Activated CD4-positive, alpha-beta T cell treated with anti-CD3 and anti-CD28 coated beads for 36 hours (primary cell): Measurements from ENCODE around the gene CD2AP. TPM values are rescaled to one million over a fixed set of nuclear protein-coding genes. Genes with fewer than 3 reads are reported as not detected.

Experiments used
- ATAC-seq: fragments of 200-7000 bp; cut with Tn5 transposase; one replicate; pipeline ENCODE4 v1.10.0; 2021; ENCODE audit warnings: mild to moderate bottlenecking, moderate library complexity
- CTCF ChIA-PET: fragments of 350-600 bp; sonication (Branson Sonifier 250); formaldehyde crosslinking; loops from one replicate; lab custom pipeline; 2021; ENCODE audit warnings: antibody characterized with exemption; lab: Charles Lee
- POLR2A ChIA-PET: fragments of 350-600 bp; sonication (Branson Sonifier 250); formaldehyde crosslinking; loops from one replicate; lab custom pipeline; 2021; ENCODE audit warnings: antibody characterized with exemption, inconsistent platforms; lab: Charles Lee
- DNase-seq: peaks from one replicate; pipeline ENCODE4 v3.0.0-alpha.2; 2020
- H3K27ac Mint-ChIP-seq: one replicate; pipeline ENCODE4 v1.8.0; 2021; ENCODE audit warnings: mixed read lengths
- H3K27me3 Mint-ChIP-seq: one replicate; pipeline ENCODE4 v1.8.0; 2021; ENCODE audit warnings: mixed read lengths
- H3K36me3 Mint-ChIP-seq: one replicate; pipeline ENCODE4 v1.8.0; 2021; ENCODE audit warnings: low read depth, mixed read lengths
- H3K4me1 Mint-ChIP-seq: one replicate; pipeline ENCODE4 v1.8.0; 2021; ENCODE audit warnings: mixed read lengths
- H3K4me3 Mint-ChIP-seq: one replicate; pipeline ENCODE4 v1.8.0; 2021; ENCODE audit warnings: mild to moderate bottlenecking, moderate library complexity, mixed read lengths
- H3K9me3 Mint-ChIP-seq: one replicate; pipeline ENCODE4 v1.8.0; 2021; ENCODE audit warnings: low read depth, mixed read lengths
- intact Hi-C, 2 experiments: fragments of 100-400 bp; cut with DNase I in 1 of 2; cut with micrococcal nuclease in 1 of 2; formaldehyde crosslinking; loops; one replicate each; pipeline versions ENCODE4 v1.14.2 to v1.15.1; 2022 to 2024; cut with DNase I, micrococcal nuclease
- total RNA-seq, 2 experiments: library from RNA; stranded (reverse); gene quantifications; one replicate each; pipeline ENCODE4 v1.2.3, GENCODE V29; 2021

Gene CD2AP
- total RNA-seq, 2 experiments from 2014 or later = 28.4 to 29.3 TPM

- no peak for DNase-seq
- no peaks in the 10 kb centered on the region for H3K4me1 Mint-ChIP-seq
- H3K27ac Mint-ChIP-seq = no peak overlapping the region
- POLR2A ChIA-PET = no interaction called here
- H3K36me3 Mint-ChIP-seq = peaks cover 20% of the 10 kb centered on the region
- no peaks in the 10 kb centered on the region for H3K9me3 Mint-ChIP-seq
- ATAC-seq = no peak
- CTCF ChIA-PET = no interaction called here
- no peak overlapping the region for H3K4me3 Mint-ChIP-seq
- intact Hi-C loops = no loop called here
- H3K27me3 Mint-ChIP-seq = no peaks in the 10 kb centered on the region
These were observed 126.4 kb downstream of the CD2AP start for GRCh38 chr6:47603995-47604394.

- ATAC-seq (no peak), DNase-seq (no peak)
- ChIA-PET CTCF (no interaction called here), POLR2A (no interaction called here)
- intact Hi-C loops = no loop called here
- no peaks in the 10 kb centered on the region for H3K27me3 Mint-ChIP-seq
- H3K27ac Mint-ChIP-seq = no peak overlapping the region
- H3K4me1 Mint-ChIP-seq = no peaks in the 10 kb centered on the region
- H3K9me3 Mint-ChIP-seq = no peaks in the 10 kb centered on the region
- no peak overlapping the region for H3K4me3 Mint-ChIP-seq
- H3K36me3 Mint-ChIP-seq = peaks cover 46% of the 10 kb centered on the region
These were observed 144.4 kb downstream of the CD2AP start for GRCh38 chr6:47621838-47622449.

GRCh38 chr6:47626782-47627181 lies 149.2 kb downstream of the CD2AP start:
- no peak for DNase-seq
- intact Hi-C loops = no loop called here
- H3K4me3 Mint-ChIP-seq = no peak overlapping the region
- H3K27me3 Mint-ChIP-seq = no peaks in the 10 kb centered on the region
- POLR2A ChIA-PET = no interaction called here
- peaks cover 9% of the 10 kb centered on the region for H3K4me1 Mint-ChIP-seq
- no peak overlapping the region for H3K27ac Mint-ChIP-seq
- no peak for ATAC-seq
- no peaks in the 10 kb centered on the region for H3K9me3 Mint-ChIP-seq
- CTCF ChIA-PET = no interaction called here
- H3K36me3 Mint-ChIP-seq = peaks cover 9% of the 10 kb centered on the region

- intact Hi-C loops = no loop called here
- Mint-ChIP-seq H3K27me3 (no peaks in the 10 kb centered on the region), H3K4me3 (no peak overlapping the region), H3K9me3 (no peaks in the 10 kb centered on the region), H3K4me1 (peaks cover 11% of the 10 kb centered on the region), H3K36me3 (no peaks in the 10 kb centered on the region), H3K27ac (no peak overlapping the region)
- no peak for ATAC-seq
- ChIA-PET CTCF (interaction anchor here (1.0 to 1.1 kb wide), 2 partner anchors 44 to 152 kb away, joined by 3 to 5 read pairs; no protein-coding TSS in a partner anchor), POLR2A (no interaction called here)
- DNase-seq = no peak
These were observed 151.1 kb downstream of the CD2AP start for GRCh38 chr6:47628448-47629272.

- POLR2A ChIA-PET = no interaction called here
These were observed 152.4 kb downstream of the CD2AP start for GRCh38 chr6:47629954-47630353.

GRCh38 chr6:47630587-47630986 lies 153.0 kb downstream of the CD2AP start:
- Mint-ChIP-seq H3K27me3 (no peaks in the 10 kb centered on the region), H3K9me3 (no peaks in the 10 kb centered on the region), H3K36me3 (no peaks in the 10 kb centered on the region), H3K27ac (no peak overlapping the region), H3K4me1 (peaks cover 11% of the 10 kb centered on the region), H3K4me3 (no peak overlapping the region)
- ATAC-seq (no peak), DNase-seq (no peak)
- ChIA-PET CTCF (interaction anchor here (0.6 to 2.5 kb wide), 20 partner anchors 13 to 317 kb away, joined by 3 to 83 read pairs (median 5); partner anchors contain the start of gene OPN5), POLR2A (no interaction called here)
- intact Hi-C loops = no loop called here

More at GRCh38 chr6:47629954-47630353, 152.4 kb downstream of the CD2AP start:
- CTCF ChIA-PET = interaction anchor here (0.6 to 2.5 kb wide), 8 partner anchors 15 to 157 kb away, joined by 3 to 83 read pairs (median 6); partner anchors contain the start of gene OPN5
- Mint-ChIP-seq H3K36me3 (no peaks in the 10 kb centered on the region), H3K4me3 (no peak overlapping the region), H3K27me3 (no peaks in the 10 kb centered on the region), H3K27ac (no peak overlapping the region), H3K9me3 (no peaks in the 10 kb centered on the region), H3K4me1 (peaks cover 11% of the 10 kb centered on the region)
- intact Hi-C loops = no loop called here
- ATAC-seq (no peak), DNase-seq (no peak)

GRCh38 chr6:47631269-47631772 lies 153.7 kb downstream of the CD2AP start:
- ChIA-PET POLR2A (no interaction called here), CTCF (interaction anchor here (0.6 to 2.5 kb wide), 37 partner anchors 9 to 361 kb away, joined by 3 to 83 read pairs (median 4); partner anchors contain the start of gene OPN5)
- Mint-ChIP-seq H3K4me3 (no peak overlapping the region), H3K36me3 (no peaks in the 10 kb centered on the region), H3K27ac (no peak overlapping the region), H3K9me3 (no peaks in the 10 kb centered on the region), H3K4me1 (peaks cover 11% of the 10 kb centered on the region), H3K27me3 (no peaks in the 10 kb centered on the region)
- peak; percentile 30 for DNase-seq
- intact Hi-C loops = loop anchor here (1.0 kb wide), 3 partner anchors 103 to 217 kb away; no protein-coding TSS in a partner anchor
- peak; percentile 68 for ATAC-seq

- Mint-ChIP-seq H3K4me3 (no peak overlapping the region), H3K27me3 (no peaks in the 10 kb centered on the region), H3K27ac (peak overlapping the region; percentile 63), H3K4me1 (peaks cover 11% of the 10 kb centered on the region), H3K9me3 (no peaks in the 10 kb centered on the region), H3K36me3 (no peaks in the 10 kb centered on the region)
- intact Hi-C loops = loop anchor here (1.0 kb wide), 3 partner anchors 103 to 217 kb away; no protein-coding TSS in a partner anchor
- DNase-seq (no peak), ATAC-seq (peak; percentile 23)
- ChIA-PET POLR2A (no interaction called here), CTCF (interaction anchor here (0.6 to 2.5 kb wide), 35 partner anchors 9 to 360 kb away, joined by 3 to 83 read pairs (median 4); partner anchors contain the start of gene OPN5)
These were observed 154.2 kb downstream of the CD2AP start for GRCh38 chr6:47631797-47632196.

GRCh38 chr6:47633141-47633540 lies 155.6 kb downstream of the CD2AP start:
- no peaks in the 10 kb centered on the region for H3K9me3 Mint-ChIP-seq
- CTCF ChIA-PET = interaction anchor here (1.9 kb wide), 1 partner anchor 101 kb away, joined by 6 read pairs; no protein-coding TSS in a partner anchor
- peaks cover 8% of the 10 kb centered on the region for H3K4me1 Mint-ChIP-seq
- ATAC-seq (no peak), DNase-seq (no peak)
- H3K4me3 Mint-ChIP-seq = no peak overlapping the region
- H3K27ac Mint-ChIP-seq = no peak overlapping the region
- H3K36me3 Mint-ChIP-seq = no peaks in the 10 kb centered on the region
- POLR2A ChIA-PET = no interaction called here
- intact Hi-C loops = no loop called here
- no peaks in the 10 kb centered on the region for H3K27me3 Mint-ChIP-seq

GRCh38 chr6:47634210-47635047 lies 156.8 kb downstream of the CD2AP start:
- DNase-seq = no peak
- ChIA-PET CTCF (interaction anchor here (0.8 to 1.9 kb wide), 5 partner anchors 93 to 220 kb away, joined by 3 to 6 read pairs (median 5); no protein-coding TSS in a partner anchor), POLR2A (no interaction called here)
- intact Hi-C loops = no loop called here
- Mint-ChIP-seq H3K4me3 (no peak overlapping the region), H3K4me1 (peaks cover 8% of the 10 kb centered on the region), H3K27me3 (peaks cover 4% of the 10 kb centered on the region), H3K36me3 (no peaks in the 10 kb centered on the region), H3K27ac (no peak overlapping the region), H3K9me3 (no peaks in the 10 kb centered on the region)
- ATAC-seq = no peak

GRCh38 chr6:47646689-47647088 lies 169.1 kb downstream of the CD2AP start:
- Mint-ChIP-seq H3K36me3 (no peaks in the 10 kb centered on the region), H3K27me3 (peaks cover under 1% of the 10 kb centered on the region), H3K4me3 (no peak overlapping the region), H3K27ac (no peak overlapping the region), H3K9me3 (no peaks in the 10 kb centered on the region), H3K4me1 (no peaks in the 10 kb centered on the region)
- ChIA-PET CTCF (interaction anchor here (2.2 kb wide), 1 partner anchor 16 kb away, joined by 8 read pairs; no protein-coding TSS in a partner anchor), POLR2A (no interaction called here)
- DNase-seq = no peak
- no peak for ATAC-seq
- intact Hi-C loops = no loop called here
